Measurements from ENCODE around the gene TNIK. TPM values are rescaled to one million over a fixed set of nuclear protein-coding genes. Genes with fewer than 3 reads are reported as not detected.

Gene TNIK
- total and polyA plus RNA-seq, 10 donors: 0.85 to 34.5 (median 14.1) TPM

- no peak overlapping the region for H3K4me3 ChIP-seq
- peaks cover 0 to 5% (median 5%) of the 10 kb centered on the region in 8 donors for H3K9me3 ChIP-seq
- no peak for DNase-seq
- no peak for TF ChIP-seq CTCF (IDR thresholded peaks at IDR 0.05 in 8 of 11, conservative IDR thresholded peaks at IDR 0.05 in 3 of 11)
- no peak for TF ChIP-seq POLR2AphosphoS5 (IDR thresholded peaks at IDR 0.05)
- TF ChIP-seq POLR2A (IDR thresholded peaks at IDR 0.05): no peak
- intact Hi-C loops (cut with DNase I; ENCODE audit: low total_unique reads): no loop called here
- 59 to 69% (median 66%) methylated on average over 4 of the region's 4 CpGs for WGBS, 5 donors
- no peak overlapping the region for H3K27ac ChIP-seq
- H3K4me1 ChIP-seq: no peaks in the 10 kb centered on the region
- no peaks in the 10 kb centered on the region for H3K36me3 ChIP-seq
- no peaks in the 10 kb centered on the region for H3K27me3 ChIP-seq (replicated peaks in 1 of 7)
Measured at GRCh38 chr3:171230865-171231264, 229.3 kb downstream of the TNIK start.

GRCh38 chr3:171229173-171229572 lies 231.0 kb downstream of the TNIK start:
- no peak for DNase-seq
- Histone ChIP-seq H3K9me3 (peaks cover 0 to 8% (median 6%) of the 10 kb centered on the region in 8 donors), H3K27me3 (replicated peaks in 1 of 7) (no peaks in the 10 kb centered on the region), H3K4me1 (no peaks in the 10 kb centered on the region), H3K4me3 (no peak overlapping the region), H3K36me3 (peaks cover 0 to 3% (median 0%) of the 10 kb centered on the region in 6 donors), H3K27ac (no peak overlapping the region)
- 84 to 92% (median 90%) methylated on average over 2 of the region's 2 CpGs for WGBS, 5 donors
- no peak for TF ChIP-seq POLR2A (IDR thresholded peaks at IDR 0.05)
- intact Hi-C loops (cut with DNase I; ENCODE audit: low total_unique reads): no loop called here

- Histone ChIP-seq H3K36me3 (peaks cover 0 to 3% (median 0%) of the 10 kb centered on the region in 6 donors), H3K4me3 (no peak overlapping the region), H3K27ac (no peak overlapping the region), H3K9me3 (peaks cover 0 to 8% (median 6%) of the 10 kb centered on the region in 8 donors), H3K4me1 (no peaks in the 10 kb centered on the region), H3K27me3 (replicated peaks in 1 of 7) (no peaks in the 10 kb centered on the region)
- TF ChIP-seq POLR2A (IDR thresholded peaks at IDR 0.05): no peak
- no peak for TF ChIP-seq POLR2AphosphoS5 (IDR thresholded peaks at IDR 0.05)
- no peak for TF ChIP-seq CTCF (IDR thresholded peaks at IDR 0.05 in 8 of 11, conservative IDR thresholded peaks at IDR 0.05 in 3 of 11)
- WGBS, 5 donors: 72 to 95% (median 79%) methylated on average over 4 of the region's 4 CpGs
- intact Hi-C loops (cut with DNase I; ENCODE audit: low total_unique reads): no loop called here
- no peak for DNase-seq
Measured at GRCh38 chr3:171228240-171228639, 232.0 kb downstream of the TNIK start.

GRCh38 chr3:171227828-171228227 lies 232.4 kb downstream of the TNIK start:
- peaks cover 0 to 3% (median 0%) of the 10 kb centered on the region in 6 donors for H3K36me3 ChIP-seq
- no peak overlapping the region for H3K4me3 ChIP-seq
- no peaks in the 10 kb centered on the region for H3K27me3 ChIP-seq (replicated peaks in 1 of 7)
- H3K4me1 ChIP-seq: no peaks in the 10 kb centered on the region
- no peak overlapping the region for H3K27ac ChIP-seq
- H3K9me3 ChIP-seq: peaks cover 0 to 8% (median 6%) of the 10 kb centered on the region in 8 donors
- TF ChIP-seq POLR2AphosphoS5 (IDR thresholded peaks at IDR 0.05): no peak
- TF ChIP-seq POLR2A (IDR thresholded peaks at IDR 0.05): no peak
- no peak for TF ChIP-seq CTCF (IDR thresholded peaks at IDR 0.05 in 8 of 11, conservative IDR thresholded peaks at IDR 0.05 in 3 of 11)
- intact Hi-C loops (cut with DNase I; ENCODE audit: low total_unique reads): no loop called here
- DNase-seq: no peak
- 75 to 88% (median 80%) methylated on average over 3 of the region's 3 CpGs for WGBS, 5 donors

- TF ChIP-seq POLR2A (IDR thresholded peaks at IDR 0.05) (no peak), POLR2AphosphoS5 (IDR thresholded peaks at IDR 0.05) (no peak), CTCF (IDR thresholded peaks at IDR 0.05 in 8 of 11, conservative IDR thresholded peaks at IDR 0.05 in 3 of 11) (no peak)
- peaks cover 0 to 3% (median 0%) of the 10 kb centered on the region in 6 donors for H3K36me3 ChIP-seq
- no peak overlapping the region for H3K4me3 ChIP-seq
- H3K27me3 ChIP-seq (replicated peaks in 1 of 7): no peaks in the 10 kb centered on the region
- H3K9me3 ChIP-seq: peaks cover 0 to 8% (median 6%) of the 10 kb centered on the region in 8 donors
- DNase-seq: no peak
- H3K4me1 ChIP-seq: no peaks in the 10 kb centered on the region
- intact Hi-C loops (cut with DNase I; ENCODE audit: low total_unique reads): no loop called here
- no peak overlapping the region for H3K27ac ChIP-seq
Measured at GRCh38 chr3:171227359-171227758, 232.8 kb downstream of the TNIK start.
